ENCODE data around the gene ATF7IP2.

Gene ATF7IP2

GRCh38 chr16:10511829-10512228 lies 126.0 kb downstream of the ATF7IP2 start:
- DNase-seq (ENCODE audit: low read depth) = no peak

- DNase-seq (ENCODE audit: low read depth) = no peak
These were observed 128.7 kb downstream of the ATF7IP2 start for GRCh38 chr16:10514369-10515055.

- no peak for DNase-seq (ENCODE audit: low read depth)
These were observed 132.0 kb downstream of the ATF7IP2 start for GRCh38 chr16:10517868-10518267.

- DNase-seq (ENCODE audit: low read depth) = no peak
These were observed 132.7 kb downstream of the ATF7IP2 start for GRCh38 chr16:10518479-10519041.

GRCh38 chr16:10519297-10519696 lies 133.4 kb downstream of the ATF7IP2 start:
- DNase-seq (ENCODE audit: low read depth) = no peak

GRCh38 chr16:10519929-10520868 lies 134.3 kb downstream of the ATF7IP2 start:
- no peak for DNase-seq (ENCODE audit: low read depth)

GRCh38 chr16:10520869-10521578 lies 135.2 kb downstream of the ATF7IP2 start:
- DNase-seq (ENCODE audit: low read depth) = no peak

- DNase-seq (ENCODE audit: low read depth) = no peak
These were observed 135.9 kb downstream of the ATF7IP2 start for GRCh38 chr16:10521681-10522274.

- no peak for DNase-seq (ENCODE audit: low read depth)
These were observed 137.1 kb downstream of the ATF7IP2 start for GRCh38 chr16:10522966-10523365.

- no peak for DNase-seq (ENCODE audit: low read depth)
These were observed 139.5 kb downstream of the ATF7IP2 start for GRCh38 chr16:10525214-10525825.

- no peak for DNase-seq (ENCODE audit: low read depth)
These were observed 141.1 kb downstream of the ATF7IP2 start for GRCh38 chr16:10526962-10527361.

GRCh38 chr16:10528635-10529034 lies 142.8 kb downstream of the ATF7IP2 start:
- DNase-seq (ENCODE audit: low read depth) = no peak

- no peak for DNase-seq (ENCODE audit: low read depth)
These were observed 144.2 kb downstream of the ATF7IP2 start for GRCh38 chr16:10529895-10530669.

- DNase-seq (ENCODE audit: low read depth) = no peak
These were observed 144.8 kb downstream of the ATF7IP2 start for GRCh38 chr16:10530685-10531084.

- DNase-seq (ENCODE audit: low read depth) = no peak
These were observed 145.7 kb downstream of the ATF7IP2 start for GRCh38 chr16:10531582-10531981.

Measured in HS-5 (cell line).